Keratinocyte (primary cell): ENCODE measurements around the gene SACM1L. TPM values are rescaled to one million over a fixed set of nuclear protein-coding genes. Genes with fewer than 3 reads are reported as not detected.

ENCODE experiments used
- DNase-seq: peaks from one replicate; pipeline ENCODE4 v3.0.0-alpha.2; 2011; ENCODE audit warnings: low read depth, missing footprints, low spot score
- FAIRE-seq: peaks from 2 replicates; lab custom pipeline; 2011; peaks lifted over from hg19 to GRCh38; lab: Jason Lieb, UNC
- H2AFZ ChIP-seq: 2 replicates; pipeline ENCODE4 v1.6.0; 2012; ENCODE audit warnings: low read length, control low read depth, inconsistent platforms; ENCODE audit not compliant: control insufficient read depth
- H3K27ac ChIP-seq: 2 replicates; pipeline ENCODE4 v1.5.1; 2011; ENCODE audit warnings: low read length; ENCODE audit not compliant: control insufficient read depth, insufficient read depth
- H3K27me3 ChIP-seq: 3 replicates; pipeline ENCODE4 v1.6.0; 2011; ENCODE audit warnings: low read length; ENCODE audit not compliant: control insufficient read depth, insufficient read depth; ENCODE audit errors: extremely low read depth
- H3K36me3 ChIP-seq, 2 experiments: 2 replicates in 1 of 2; 3 replicates in 1 of 2; pipeline ENCODE4 v1.5.1; 2011; ENCODE audit warnings: low read length in 2 of 2, mild to moderate bottlenecking in 1 of 2; ENCODE audit not compliant: control insufficient read depth in 2 of 2, insufficient read depth in 2 of 2; ENCODE audit errors: extremely low read depth in 1 of 2
- H3K4me1 ChIP-seq: 3 replicates; pipeline ENCODE4 v1.5.1; 2011; ENCODE audit warnings: low read length; ENCODE audit not compliant: control insufficient read depth, insufficient read depth; ENCODE audit errors: extremely low read depth
- H3K4me2 ChIP-seq: 3 replicates; pipeline ENCODE4 v1.6.0; 2011; ENCODE audit warnings: low read depth, low read length; ENCODE audit not compliant: control insufficient read depth, insufficient read depth; ENCODE audit errors: extremely low read depth
- H3K4me3 ChIP-seq, 3 experiments: fragments of 200-600 bp in 1 of 3; sonication (generic) in 1 of 3; 2 replicates in 2 of 3; 3 replicates in 1 of 3; pipeline ENCODE4 v1.5.1; 2011 to 2016; ENCODE audit warnings: low read length in 3 of 3, mild to moderate bottlenecking in 3 of 3, control low read depth in 2 of 3, inconsistent platforms in 1 of 3, low read depth in 1 of 3, mixed read lengths in 1 of 3, mixed run types in 1 of 3, moderate library complexity in 1 of 3; ENCODE audit not compliant: control insufficient read depth in 2 of 3, insufficient read depth in 2 of 3; ENCODE audit errors: extremely low read depth in 1 of 3
- H3K79me2 ChIP-seq: 2 replicates; pipeline ENCODE4 v1.6.0; 2012; ENCODE audit warnings: low read length; ENCODE audit not compliant: control insufficient read depth, insufficient read depth
- H3K9ac ChIP-seq: 3 replicates; pipeline ENCODE4 v1.6.0; 2011; ENCODE audit warnings: low read length; ENCODE audit not compliant: control insufficient read depth, insufficient read depth; ENCODE audit errors: extremely low read depth
- H3K9me1 ChIP-seq: 3 replicates; pipeline ENCODE4 v1.6.0; 2011; ENCODE audit warnings: low read length; ENCODE audit not compliant: control insufficient read depth, insufficient read depth; ENCODE audit errors: extremely low read depth
- H3K9me3 ChIP-seq: 2 replicates; pipeline ENCODE4 v1.5.1; 2012; ENCODE audit warnings: low read depth, low read length; ENCODE audit not compliant: control insufficient read depth
- H4K20me1 ChIP-seq: 3 replicates; pipeline ENCODE4 v1.6.0; 2011; ENCODE audit warnings: low read length; ENCODE audit not compliant: control insufficient read depth, insufficient read depth; ENCODE audit errors: extremely low read depth
- EZH2 ChIP-seq: IDR thresholded peaks from one replicate; pipeline ENCODE4 v1.6.1; 2012; ENCODE audit warnings: inconsistent platforms, mild to moderate bottlenecking, low read length, moderate library complexity
- dilution Hi-C: fragments of 300-500 bp; cut with MboI; formaldehyde crosslinking; loops from one replicate; pipeline ENCODE4 v1.7.0; 2020; ENCODE audit warnings: low sequenced_read_pairs; ENCODE audit not compliant: extremely low pct_ligation_motif_present
- polyA plus RNA-seq, 5 experiments: library from polyadenylated mRNA; depleted of rRNA in 3 of 5; stranded (reverse) in 3 of 5; stranded (forward) in 1 of 5; unstranded in 1 of 5; fragments of >200 nt; gene quantifications; 1 replicate in 1 of 5; 2 replicates in 3 of 5; 3 replicates in 1 of 5; pipeline versions ENCODE4 v1.2.1 to v1.2.3, GENCODE V29; 2011 to 2012; ENCODE audit warnings: missing spikeins in 2 of 5, low read depth in 1 of 5, low replicate concordance in 1 of 5
- TF ChIP-seq, protein P1 (sequence below), 3 experiments: IDR thresholded peaks in 1 of 3; conservative IDR thresholded peaks in 1 of 3; optimal IDR thresholded peaks in 1 of 3; 2 replicates in 2 of 3; 3 replicates in 1 of 3; pipeline versions ENCODE3 to v1.5.1; 2011; ENCODE audit warnings: low read length in 3 of 3, mild to moderate bottlenecking in 3 of 3, moderate library complexity in 2 of 3, control low read depth in 1 of 3, inconsistent platforms in 1 of 3; ENCODE audit not compliant: insufficient read depth in 2 of 3; ENCODE audit errors: extremely low read depth in 1 of 3

SACM1L gene
- polyA plus RNA-seq, 1 donor (not counting 4 experiments of a cell fraction or from before 2014, with no cell fraction given) = 44.3 TPM

DNA sequence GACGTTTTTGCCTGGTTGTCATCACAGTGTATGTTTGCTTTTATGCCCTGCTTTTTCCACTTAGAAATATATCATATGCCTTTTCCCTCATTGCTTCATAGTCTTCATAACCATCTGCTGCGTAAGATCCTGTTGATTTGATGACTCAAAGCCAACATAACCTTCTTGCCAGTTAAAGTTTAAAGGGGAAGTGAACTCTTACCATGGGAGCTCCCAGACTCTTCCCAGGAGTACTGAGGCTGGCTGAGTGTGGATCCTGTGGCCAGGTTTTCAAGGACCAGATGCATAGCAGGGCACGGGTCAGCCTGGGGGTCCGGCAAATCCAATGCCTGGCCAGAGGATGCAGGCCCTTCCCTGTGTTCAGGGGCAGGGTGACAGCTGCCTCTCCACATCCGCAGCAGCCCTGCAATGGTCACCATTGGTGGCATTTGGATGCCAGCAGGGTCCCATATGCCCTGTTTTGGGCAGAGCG lies 42.0 kb upstream of the SACM1L start:
- Histone ChIP-seq H3K4me1 (peaks cover 39% of the 10 kb centered on the region), H4K20me1 (no peaks in the 10 kb centered on the region), H3K4me2 (peak overlapping the region; percentile 37), H3K27ac (peak overlapping the region; percentile 72), H2AFZ (no peak overlapping the region), H3K4me3 (no peak overlapping the region), H3K36me3 (no peaks in the 10 kb centered on the region), H3K27me3 (no peaks in the 10 kb centered on the region), H3K9ac (no peak overlapping the region), H3K9me1 (no peaks in the 10 kb centered on the region), H3K9me3 (no peaks in the 10 kb centered on the region), H3K79me2 (peaks cover 33% of the 10 kb centered on the region)
- TF ChIP-seq, protein P1, sequence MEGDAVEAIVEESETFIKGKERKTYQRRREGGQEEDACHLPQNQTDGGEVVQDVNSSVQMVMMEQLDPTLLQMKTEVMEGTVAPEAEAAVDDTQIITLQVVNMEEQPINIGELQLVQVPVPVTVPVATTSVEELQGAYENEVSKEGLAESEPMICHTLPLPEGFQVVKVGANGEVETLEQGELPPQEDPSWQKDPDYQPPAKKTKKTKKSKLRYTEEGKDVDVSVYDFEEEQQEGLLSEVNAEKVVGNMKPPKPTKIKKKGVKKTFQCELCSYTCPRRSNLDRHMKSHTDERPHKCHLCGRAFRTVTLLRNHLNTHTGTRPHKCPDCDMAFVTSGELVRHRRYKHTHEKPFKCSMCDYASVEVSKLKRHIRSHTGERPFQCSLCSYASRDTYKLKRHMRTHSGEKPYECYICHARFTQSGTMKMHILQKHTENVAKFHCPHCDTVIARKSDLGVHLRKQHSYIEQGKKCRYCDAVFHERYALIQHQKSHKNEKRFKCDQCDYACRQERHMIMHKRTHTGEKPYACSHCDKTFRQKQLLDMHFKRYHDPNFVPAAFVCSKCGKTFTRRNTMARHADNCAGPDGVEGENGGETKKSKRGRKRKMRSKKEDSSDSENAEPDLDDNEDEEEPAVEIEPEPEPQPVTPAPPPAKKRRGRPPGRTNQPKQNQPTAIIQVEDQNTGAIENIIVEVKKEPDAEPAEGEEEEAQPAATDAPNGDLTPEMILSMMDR (optimal IDR thresholded peaks at IDR 0.05 in 1 of 3, IDR thresholded peaks at IDR 0.05 in 1 of 3, conservative IDR thresholded peaks at IDR 0.05 in 1 of 3; ENCODE audit: extremely low read depth in 1 of 3, insufficient read depth in 2 of 3, low read length in 3 of 3) = no peak
- TF ChIP-seq EZH2 = no peak
- FAIRE-seq = no peak
- DNase-seq = no peak
- dilution Hi-C loops = no loop called here

DNA sequence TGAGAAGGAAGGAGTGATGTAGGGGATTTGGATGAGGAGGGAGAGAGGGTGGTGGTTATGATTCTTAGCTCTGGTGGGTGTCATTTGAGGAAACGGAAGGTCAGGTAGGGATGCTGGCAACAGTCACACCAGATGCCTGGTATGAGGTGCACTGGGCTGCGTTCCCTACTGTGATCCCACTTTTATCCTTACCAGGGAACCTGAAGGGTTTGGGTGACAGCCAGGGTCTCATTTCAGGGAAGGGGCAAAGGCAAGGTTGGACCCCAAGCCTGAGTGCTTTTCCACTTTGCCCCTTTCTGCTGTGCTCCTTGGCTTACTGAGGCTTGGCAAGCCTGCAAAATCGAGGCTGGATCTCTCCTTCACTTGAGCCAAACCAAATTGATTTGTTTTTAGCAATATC lies 36.0 kb upstream of the SACM1L start:
- H3K9me3 ChIP-seq = no peaks in the 10 kb centered on the region
- no peak overlapping the region for H2AFZ ChIP-seq
- FAIRE-seq = no peak
- no peaks in the 10 kb centered on the region for H3K36me3 ChIP-seq
- H3K27me3 ChIP-seq = no peaks in the 10 kb centered on the region
- no peak for TF ChIP-seq EZH2
- TF ChIP-seq, protein P1 (optimal IDR thresholded peaks at IDR 0.05 in 1 of 3, IDR thresholded peaks at IDR 0.05 in 1 of 3, conservative IDR thresholded peaks at IDR 0.05 in 1 of 3; ENCODE audit: extremely low read depth in 1 of 3, insufficient read depth in 2 of 3, low read length in 3 of 3) = no peak
- no peak overlapping the region for H3K9ac ChIP-seq
- dilution Hi-C loops = loop anchor here (25.0 kb wide), 1 partner anchor 141 kb away; no protein-coding TSS in a partner anchor
- no peak overlapping the region for H3K4me3 ChIP-seq
- H4K20me1 ChIP-seq = no peaks in the 10 kb centered on the region
- peaks cover 3% of the 10 kb centered on the region for H3K4me1 ChIP-seq
- H3K27ac ChIP-seq = no peak overlapping the region
- H3K4me2 ChIP-seq = no peak overlapping the region
- DNase-seq = no peak
- peaks cover 6% of the 10 kb centered on the region for H3K79me2 ChIP-seq
- no peaks in the 10 kb centered on the region for H3K9me1 ChIP-seq
